Thoracic aorta (tissue), 2 donors: ENCODE measurements around the gene CNGB1. TPM values are rescaled to one million over a fixed set of nuclear protein-coding genes. Genes with fewer than 3 reads are reported as not detected.
"Not testable (repeated sequence)": the region's sequence is repeated elsewhere in the genome, so short reads cannot be mapped to it uniquely, and the experiment has no call there.

Experiments used
- ATAC-seq: fragments of 150-250 bp; one replicate; pipeline ENCODE4 v1.8.0; 2017; ENCODE audit warnings: low read depth; ENCODE audit not compliant: insufficient number of reproducible peaks, low FRiP score
- DNase-seq: peaks from one replicate; pipeline ENCODE4 v3.0.0-alpha.2; 2020; ENCODE audit warnings: low spot score
- H3K27ac ChIP-seq, 2 donors: fragments of 200-600 bp; sonication (generic); 1 replicate in 1 of 2; 2 replicates in 1 of 2; pipeline ENCODE4 v1.5.1; 2016; ENCODE audit warnings: mild to moderate bottlenecking in 2 of 2, moderate library complexity in 2 of 2
- H3K27me3 ChIP-seq: fragments of 200-600 bp; sonication (generic); replicated peaks from 2 replicates; pipeline ENCODE4 v1.6.0; 2016; ENCODE audit warnings: mild to moderate bottlenecking; ENCODE audit not compliant: insufficient read depth
- H3K36me3 ChIP-seq: fragments of 200-600 bp; sonication (generic); one replicate; pipeline ENCODE4 v1.5.1; 2016
- H3K4me1 ChIP-seq, 2 donors: fragments of 200-600 bp; sonication (generic); 1 replicate in 1 of 2; 2 replicates in 1 of 2; pipeline versions ENCODE4 v1.5.1 to v1.6.0; 2016; ENCODE audit warnings: low read depth in 2 of 2, mild to moderate bottlenecking in 1 of 2; ENCODE audit not compliant: control insufficient read depth in 1 of 2
- H3K4me3 ChIP-seq: fragments of 200-600 bp; sonication (generic); 2 replicates; pipeline ENCODE4 v1.5.1; 2016; ENCODE audit warnings: mild to moderate bottlenecking
- H3K9me3 ChIP-seq: fragments of 200-600 bp; sonication (generic); 2 replicates; pipeline ENCODE4 v1.5.1; 2016
- CTCF ChIP-seq: fragments of 200-600 bp; sonication (generic); IDR thresholded peaks from one replicate; pipeline ENCODE4 v1.5.1; 2019; ENCODE audit warnings: antibody characterized with exemption
- total RNA-seq, 2 donors: library from RNA; depleted of rRNA; stranded (reverse); fragments of >200 nt; gene quantifications; one replicate each; pipeline versions ENCODE4 v1.1.0 to v1.2.3, GENCODE V29; 2016

The CNGB1 gene
- total RNA-seq, 2 donors from 2014 or later, result not detected

- ATAC-seq (no peak), DNase-seq (no peak)
- Histone ChIP-seq H3K27me3 (no peaks in the 10 kb centered on the region), H3K4me3 (no peak overlapping the region), H3K27ac (no peak overlapping the region), H3K9me3 (no peaks in the 10 kb centered on the region), H3K36me3 (no peaks in the 10 kb centered on the region), H3K4me1 (no peaks in the 10 kb centered on the region)
- TF ChIP-seq CTCF, result no peak
Observed at GRCh38 chr16:57979006-57979585, 8.2 kb upstream of the CNGB1 start.

GRCh38 chr16:57978070-57978465, 7.1 kb upstream of the CNGB1 start:
- DNase-seq, H3K4me1 ChIP-seq, H3K27ac ChIP-seq, H3K36me3 ChIP-seq, H3K4me3 ChIP-seq, ATAC-seq, H3K27me3 ChIP-seq, H3K9me3 ChIP-seq: not testable (repeated sequence)

DNA sequence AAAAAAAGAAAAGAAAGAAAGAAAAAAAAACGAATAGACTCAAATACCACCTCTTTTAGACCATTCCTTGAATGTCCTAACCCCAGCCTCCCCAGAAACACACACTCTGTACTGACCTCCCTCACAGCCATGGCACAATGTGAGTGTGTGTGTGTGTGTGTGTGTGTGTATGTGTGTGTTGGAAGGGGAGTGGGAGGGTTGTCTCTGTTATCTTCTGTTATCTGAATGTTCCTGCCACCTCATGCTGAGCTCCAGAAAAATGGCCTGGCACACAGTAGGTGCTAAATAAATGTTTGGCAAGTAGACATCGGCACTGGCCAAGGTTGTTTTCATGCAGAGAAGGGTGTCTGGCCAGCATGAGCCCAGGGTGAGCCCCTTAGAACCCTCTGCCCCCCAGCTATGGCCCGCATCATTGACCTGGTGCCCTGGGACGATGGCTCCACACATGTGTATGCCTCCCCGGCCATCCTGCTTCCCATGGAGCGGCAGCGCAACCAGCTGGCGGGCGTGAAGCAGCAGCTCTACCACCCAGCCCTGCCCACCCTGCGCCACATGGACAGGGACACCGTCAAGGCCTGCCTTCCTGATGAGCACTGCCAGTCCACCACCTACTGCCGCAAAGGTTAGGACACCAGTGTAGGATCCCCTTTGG, 6.6 kb upstream of the CNGB1 start:
- DNase-seq, result no peak
- no peak overlapping the region for H3K27ac ChIP-seq
- no peak overlapping the region for H3K4me3 ChIP-seq
- no peaks in the 10 kb centered on the region for H3K9me3 ChIP-seq
- H3K27me3 ChIP-seq, result no peaks in the 10 kb centered on the region
- H3K36me3 ChIP-seq, result no peaks in the 10 kb centered on the region
- H3K4me1 ChIP-seq, result no peaks in the 10 kb centered on the region
- no peak for ATAC-seq
- no peak for TF ChIP-seq CTCF

- Histone ChIP-seq H3K4me3 (no peak overlapping the region), H3K9me3 (no peaks in the 10 kb centered on the region), H3K27me3 (no peaks in the 10 kb centered on the region), H3K27ac (no peak overlapping the region), H3K36me3 (no peaks in the 10 kb centered on the region), H3K4me1 (no peaks in the 10 kb centered on the region)
- DNase-seq, result no peak
- no peak for ATAC-seq
- no peak for TF ChIP-seq CTCF
Observed at GRCh38 chr16:57976331-57976796, 5.4 kb upstream of the CNGB1 start.

- no peak for ATAC-seq
- Histone ChIP-seq H3K27ac (no peak overlapping the region), H3K36me3 (no peaks in the 10 kb centered on the region), H3K27me3 (no peaks in the 10 kb centered on the region), H3K9me3 (no peaks in the 10 kb centered on the region), H3K4me1 (no peaks in the 10 kb centered on the region), H3K4me3 (no peak overlapping the region)
- no peak for TF ChIP-seq CTCF
- DNase-seq, result no peak
Observed at GRCh38 chr16:57972306-57972705, 1.4 kb upstream of the CNGB1 start.
